Type B pancreatic cell (in vitro differentiated cells): ENCODE measurements around the gene SOCS1. TPM values are rescaled to one million over a fixed set of nuclear protein-coding genes. Genes with fewer than 3 reads are reported as not detected.

Experiments used
- DNase-seq: peaks from one replicate; pipeline ENCODE4 v3.0.0; 2021; ENCODE audit warnings: mixed read lengths; ENCODE audit not compliant: unreplicated experiment; ENCODE audit errors: extremely low spot score
- H3K27ac Mint-ChIP-seq: 2 replicates; pipeline ENCODE4 v1.8.0; 2021; ENCODE audit warnings: mild to moderate bottlenecking, mixed read lengths
- H3K27me3 Mint-ChIP-seq: 2 replicates; pipeline ENCODE4 v1.8.0; 2021; ENCODE audit warnings: mixed read lengths
- H3K36me3 Mint-ChIP-seq: 2 replicates; pipeline ENCODE4 v1.8.0; 2021; ENCODE audit warnings: mixed read lengths
- H3K4me1 Mint-ChIP-seq: one replicate; pipeline ENCODE4 v1.8.0; 2021; ENCODE audit warnings: mixed read lengths; ENCODE audit not compliant: unreplicated experiment
- H3K4me3 Mint-ChIP-seq: 2 replicates; pipeline ENCODE4 v1.8.0; 2021; ENCODE audit warnings: mild to moderate bottlenecking, mixed read lengths
- H3K9me3 Mint-ChIP-seq: 2 replicates; pipeline ENCODE4 v1.8.0; 2021; ENCODE audit warnings: mixed read lengths
- total RNA-seq: library from RNA; stranded (reverse); gene quantifications from 2 replicates; pipeline ENCODE4 v1.2.1, GENCODE V29; 2021; ENCODE audit warnings: low replicate concordance
- TF ChIP-seq, protein P1 (sequence below): fragments of 200-600 bp; sonication (generic); conservative IDR thresholded peaks from 2 replicates; pipeline ENCODE4 v1.5.0; 2021; ENCODE audit warnings: antibody characterized with exemption, mild to moderate bottlenecking

SOCS1 gene
- total RNA-seq, 1 donor from 2014 or later: 14.5 TPM

GRCh38 chr16:11251525-11252481 is 4.2 kb downstream of the SOCS1 start:
- DNase-seq: no peak
- H3K4me1 Mint-ChIP-seq: peaks cover 29% of the 10 kb centered on the region
- peaks cover 4% of the 10 kb centered on the region for H3K36me3 Mint-ChIP-seq
- TF ChIP-seq, protein P1, sequence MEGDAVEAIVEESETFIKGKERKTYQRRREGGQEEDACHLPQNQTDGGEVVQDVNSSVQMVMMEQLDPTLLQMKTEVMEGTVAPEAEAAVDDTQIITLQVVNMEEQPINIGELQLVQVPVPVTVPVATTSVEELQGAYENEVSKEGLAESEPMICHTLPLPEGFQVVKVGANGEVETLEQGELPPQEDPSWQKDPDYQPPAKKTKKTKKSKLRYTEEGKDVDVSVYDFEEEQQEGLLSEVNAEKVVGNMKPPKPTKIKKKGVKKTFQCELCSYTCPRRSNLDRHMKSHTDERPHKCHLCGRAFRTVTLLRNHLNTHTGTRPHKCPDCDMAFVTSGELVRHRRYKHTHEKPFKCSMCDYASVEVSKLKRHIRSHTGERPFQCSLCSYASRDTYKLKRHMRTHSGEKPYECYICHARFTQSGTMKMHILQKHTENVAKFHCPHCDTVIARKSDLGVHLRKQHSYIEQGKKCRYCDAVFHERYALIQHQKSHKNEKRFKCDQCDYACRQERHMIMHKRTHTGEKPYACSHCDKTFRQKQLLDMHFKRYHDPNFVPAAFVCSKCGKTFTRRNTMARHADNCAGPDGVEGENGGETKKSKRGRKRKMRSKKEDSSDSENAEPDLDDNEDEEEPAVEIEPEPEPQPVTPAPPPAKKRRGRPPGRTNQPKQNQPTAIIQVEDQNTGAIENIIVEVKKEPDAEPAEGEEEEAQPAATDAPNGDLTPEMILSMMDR: no peak
- H3K9me3 Mint-ChIP-seq: peaks cover 3% of the 10 kb centered on the region
- no peak overlapping the region for H3K4me3 Mint-ChIP-seq
- H3K27ac Mint-ChIP-seq: peak overlapping the region; percentile 26
- no peaks in the 10 kb centered on the region for H3K27me3 Mint-ChIP-seq

DNA sequence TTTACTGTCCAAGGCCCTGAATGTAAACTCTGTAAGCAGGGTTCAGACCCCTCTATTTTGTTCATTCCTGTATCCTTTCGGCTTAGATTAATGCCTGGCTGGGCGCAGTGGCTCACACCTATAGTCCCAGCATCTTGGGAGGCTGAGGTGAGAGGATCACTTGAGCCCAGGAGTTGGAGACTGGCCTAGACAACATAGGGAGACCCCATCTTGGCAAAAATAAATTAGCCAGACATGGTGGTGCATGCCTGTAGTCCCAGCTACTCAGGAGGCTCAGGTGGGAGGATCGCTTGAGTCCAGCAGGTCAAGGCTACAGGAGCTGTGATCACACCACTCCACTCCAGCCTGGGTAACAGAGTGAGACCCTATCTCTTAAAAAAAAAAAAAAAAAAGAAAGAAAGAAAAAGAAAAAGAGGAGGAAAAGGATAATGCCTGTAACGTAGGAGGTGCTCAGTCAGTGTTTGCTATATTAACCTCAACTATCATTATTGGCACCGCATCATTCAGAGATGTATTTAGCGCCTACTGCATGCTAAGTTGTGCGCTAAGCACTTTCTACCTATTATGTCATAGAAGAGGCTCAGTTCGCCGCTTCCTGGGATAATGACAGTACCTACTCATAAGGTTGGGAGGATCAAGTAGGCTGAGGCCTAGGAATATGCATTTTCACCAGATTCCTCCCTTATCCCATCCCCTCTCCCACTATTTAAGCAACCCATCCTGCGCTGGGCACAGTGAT is 5.0 kb downstream of the SOCS1 start:
- Mint-ChIP-seq H3K4me1 (peaks cover 29% of the 10 kb centered on the region), H3K36me3 (peaks cover 4% of the 10 kb centered on the region), H3K9me3 (peaks cover 3% of the 10 kb centered on the region), H3K27ac (peak overlapping the region; percentile 32), H3K27me3 (no peaks in the 10 kb centered on the region), H3K4me3 (no peak overlapping the region)
- no peak for DNase-seq
- TF ChIP-seq, protein P1: no peak

DNA sequence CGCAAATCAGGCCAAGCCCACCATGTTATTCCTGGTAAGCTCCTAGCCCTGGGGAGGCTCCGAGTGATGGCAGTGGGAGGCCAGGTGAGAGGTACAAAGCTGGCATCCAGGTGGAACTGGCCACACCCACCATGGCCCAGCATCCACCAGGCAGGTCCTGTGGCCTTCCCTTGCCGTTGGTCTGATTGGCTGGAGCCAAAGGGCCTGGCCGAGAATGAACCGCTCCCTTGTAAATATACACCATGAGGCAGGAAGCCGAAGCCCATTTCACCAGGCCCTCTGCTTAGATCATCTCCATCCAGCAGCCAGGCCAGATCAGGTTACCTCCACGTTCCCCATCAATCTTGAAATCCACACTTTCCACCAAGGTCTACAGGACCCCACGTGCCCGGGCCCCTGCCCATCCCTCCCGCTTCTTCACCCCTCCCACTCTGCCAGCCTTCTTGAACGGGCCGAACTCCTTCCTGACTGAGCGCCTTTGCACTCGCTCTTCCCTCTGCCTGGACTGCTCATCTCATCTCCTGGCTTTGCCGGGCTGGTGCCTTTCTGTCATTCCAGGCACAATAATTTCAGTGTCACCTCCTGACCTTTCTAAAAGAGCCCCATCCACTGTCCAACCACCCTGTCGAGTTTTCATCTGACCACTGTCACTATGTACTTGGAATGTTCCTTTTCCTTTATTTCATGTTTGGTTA is 5.8 kb downstream of the SOCS1 start:
- Mint-ChIP-seq H3K27me3 (no peaks in the 10 kb centered on the region), H3K9me3 (peaks cover 3% of the 10 kb centered on the region), H3K4me3 (peak overlapping the region; percentile 48), H3K4me1 (peaks cover 34% of the 10 kb centered on the region), H3K27ac (peak overlapping the region; percentile 32), H3K36me3 (peaks cover 4% of the 10 kb centered on the region)
- no peak for DNase-seq
- TF ChIP-seq, protein P1: no peak

DNA sequence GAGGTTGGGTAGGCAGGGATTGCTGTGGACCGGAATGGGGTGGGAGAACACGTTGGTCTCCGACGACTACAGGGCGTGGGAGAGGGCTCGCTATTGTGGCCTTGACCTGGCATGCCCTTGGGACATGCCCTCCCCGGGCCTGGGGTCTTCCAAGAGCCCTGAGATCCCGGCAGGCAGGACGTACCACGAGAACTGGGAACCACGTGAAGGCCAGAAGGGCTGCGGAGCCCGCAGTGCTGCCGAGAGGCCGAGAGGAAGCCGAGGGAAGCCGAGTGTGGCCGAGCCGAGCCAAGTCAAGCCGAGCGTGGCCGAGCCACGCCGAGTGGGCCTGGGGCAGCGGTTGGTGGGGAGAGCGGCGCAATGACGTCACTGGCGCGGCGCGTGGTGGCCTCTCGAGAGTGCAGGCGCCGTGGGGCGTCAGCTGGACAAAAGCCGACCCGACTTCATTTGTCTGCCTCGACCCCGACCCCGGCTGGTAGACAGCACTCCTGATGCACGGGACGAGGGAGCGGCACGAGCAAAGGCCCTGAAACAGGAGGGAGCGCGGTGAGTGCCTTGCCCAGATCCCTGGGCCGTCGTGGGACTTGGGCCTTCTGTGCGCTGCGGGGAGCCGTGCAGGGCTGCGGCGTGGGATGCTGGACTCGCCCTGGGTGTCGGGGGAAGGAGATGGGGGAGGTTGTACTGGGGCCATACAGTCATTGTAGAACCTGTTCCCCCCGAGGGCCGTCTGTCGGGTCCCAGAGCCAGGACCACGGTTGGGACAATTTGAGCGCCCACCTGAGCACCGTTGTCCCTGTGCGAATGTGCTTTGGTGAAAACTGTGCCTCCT is 6.6 kb downstream of the SOCS1 start:
- Mint-ChIP-seq H3K27me3 (no peaks in the 10 kb centered on the region), H3K4me3 (no peak overlapping the region), H3K9me3 (peaks cover 3% of the 10 kb centered on the region), H3K4me1 (peaks cover 36% of the 10 kb centered on the region), H3K36me3 (peaks cover 4% of the 10 kb centered on the region), H3K27ac (no peak overlapping the region)
- TF ChIP-seq, protein P1: no peak
- DNase-seq: no peak

- peaks cover 27% of the 10 kb centered on the region for H3K4me1 Mint-ChIP-seq
- no peak overlapping the region for H3K4me3 Mint-ChIP-seq
- H3K9me3 Mint-ChIP-seq: peaks cover 3% of the 10 kb centered on the region
- TF ChIP-seq, protein P1: no peak
- H3K27me3 Mint-ChIP-seq: no peaks in the 10 kb centered on the region
- no peak for DNase-seq
- H3K27ac Mint-ChIP-seq: no peak overlapping the region
- H3K36me3 Mint-ChIP-seq: peaks cover 4% of the 10 kb centered on the region
These were observed 7.9 kb downstream of the SOCS1 start for GRCh38 chr16:11248133-11248532.
